MM.1S (cell line): ENCODE results near the gene HOMER1.

Experiments
- DNase-seq: peaks from one replicate; pipeline ENCODE4 v3.0.0-alpha.2; 2015
- H2AFZ ChIP-seq: fragments of 300-600 bp; sonication (generic); 2 replicates; pipeline ENCODE4 v1.6.0; 2016; ENCODE audit warnings: antibody characterized with exemption, low read length
- H3F3A ChIP-seq: fragments of 300-600 bp; sonication (generic); 2 replicates; pipeline ENCODE4 v1.6.1; 2016; ENCODE audit warnings: mild to moderate bottlenecking, antibody characterized with exemption, low read length, moderate library complexity, mixed read lengths; ENCODE audit not compliant: insufficient read depth
- H3K27ac ChIP-seq: fragments of 300-600 bp; sonication (generic); 2 replicates; pipeline ENCODE4 v1.5.1; 2016; ENCODE audit warnings: mild to moderate bottlenecking, low read length
- H3K27me3 ChIP-seq: fragments of 300-600 bp; sonication (generic); replicated peaks from 2 replicates; pipeline ENCODE4 v1.6.0; 2016; ENCODE audit warnings: low read length; ENCODE audit not compliant: insufficient read depth
- H3K36me3 ChIP-seq: fragments of 300-600 bp; sonication (generic); replicated peaks from 2 replicates; pipeline ENCODE4 v1.6.1; 2016; ENCODE audit warnings: mild to moderate bottlenecking, low read length, mixed read lengths; ENCODE audit not compliant: insufficient read depth
- H3K4me1 ChIP-seq: fragments of 300-600 bp; sonication (generic); 2 replicates; pipeline ENCODE4 v1.6.1; 2016; ENCODE audit warnings: low read length, mixed read lengths
- H3K4me2 ChIP-seq: fragments of 300-600 bp; sonication (generic); 2 replicates; pipeline ENCODE4 v1.6.0; 2016; ENCODE audit warnings: low read depth, low read length
- H3K4me3 ChIP-seq: fragments of 300-600 bp; sonication (generic); 2 replicates; pipeline ENCODE4 v1.5.1; 2016; ENCODE audit warnings: low read length, mixed read lengths
- H3K79me2 ChIP-seq: fragments of 300-600 bp; sonication (generic); 2 replicates; pipeline ENCODE4 v1.6.1; 2016; ENCODE audit warnings: mixed run types, low read length, mixed read lengths
- H3K9ac ChIP-seq: fragments of 300-600 bp; sonication (generic); 2 replicates; pipeline ENCODE4 v1.6.1; 2016; ENCODE audit warnings: low read length, mixed read lengths
- H3K9me2 ChIP-seq: fragments of 300-600 bp; sonication (generic); replicated peaks from 2 replicates; pipeline ENCODE4 v1.6.1; 2016; ENCODE audit warnings: mild to moderate bottlenecking, low read length, mixed read lengths; ENCODE audit not compliant: insufficient read depth
- H3K9me3 ChIP-seq: fragments of 300-600 bp; sonication (generic); replicated peaks from 2 replicates; pipeline ENCODE4 v1.6.1; 2016; ENCODE audit warnings: mild to moderate bottlenecking, low read length, mixed read lengths; ENCODE audit not compliant: insufficient read depth
- H4K20me1 ChIP-seq: fragments of 300-600 bp; sonication (generic); 2 replicates; pipeline ENCODE4 v1.6.1; 2016; ENCODE audit warnings: mild to moderate bottlenecking, low read length, moderate library complexity, mixed read lengths; ENCODE audit not compliant: insufficient read depth
- CTCF ChIP-seq: fragments of 300-600 bp; sonication (generic); IDR thresholded peaks from 2 replicates; pipeline ENCODE4 v1.5.1; 2016; ENCODE audit warnings: antibody characterized with exemption, low read length, mixed read lengths
- EZH2 ChIP-seq: fragments of 300-600 bp; sonication (generic); optimal IDR thresholded peaks from 2 replicates; pipeline ENCODE3; 2017; ENCODE audit warnings: low read depth, mild to moderate bottlenecking, antibody characterized with exemption, low read length, mixed read lengths
- EZH2phosphoT487 ChIP-seq: fragments of 300-600 bp; sonication (generic); IDR thresholded peaks from 2 replicates; pipeline ENCODE4 v1.6.1; 2018; ENCODE audit warnings: antibody characterized with exemption, low read length

Gene HOMER1

GRCh38 chr5:79527431-79527830 lies 13.5 kb upstream of the HOMER1 start:
- TF ChIP-seq EZH2phosphoT487 = no peak
- no peak for TF ChIP-seq EZH2
- no peak for TF ChIP-seq CTCF
- H3K9me2 ChIP-seq = no peaks in the 10 kb centered on the region
- H2AFZ ChIP-seq = no peak overlapping the region

GRCh38 chr5:79526928-79527327 lies 13.0 kb upstream of the HOMER1 start:
- H3K27ac ChIP-seq = no peak overlapping the region
- no peak for DNase-seq
- no peaks in the 10 kb centered on the region for H3K9me2 ChIP-seq
- H3K4me2 ChIP-seq = no peak overlapping the region
- no peaks in the 10 kb centered on the region for H3K4me1 ChIP-seq
- H2AFZ ChIP-seq = no peak overlapping the region
- no peaks in the 10 kb centered on the region for H3F3A ChIP-seq
- TF ChIP-seq EZH2phosphoT487 (no peak), CTCF (no peak), EZH2 (no peak)
- H4K20me1 ChIP-seq = no peaks in the 10 kb centered on the region
- no peaks in the 10 kb centered on the region for H3K9me3 ChIP-seq
- no peaks in the 10 kb centered on the region for H3K36me3 ChIP-seq
- no peaks in the 10 kb centered on the region for H3K79me2 ChIP-seq
- H3K4me3 ChIP-seq = no peak overlapping the region
- H3K27me3 ChIP-seq = no peaks in the 10 kb centered on the region
- no peak overlapping the region for H3K9ac ChIP-seq

More at GRCh38 chr5:79527431-79527830, 13.5 kb upstream of the HOMER1 start:
- Histone ChIP-seq H3K36me3 (no peaks in the 10 kb centered on the region), H3F3A (no peaks in the 10 kb centered on the region), H3K4me2 (no peak overlapping the region), H3K9ac (no peak overlapping the region), H3K4me1 (no peaks in the 10 kb centered on the region), H3K27ac (no peak overlapping the region), H4K20me1 (no peaks in the 10 kb centered on the region), H3K27me3 (no peaks in the 10 kb centered on the region), H3K9me3 (no peaks in the 10 kb centered on the region), H3K79me2 (no peaks in the 10 kb centered on the region), H3K4me3 (no peak overlapping the region)
- no peak for DNase-seq

- no peak overlapping the region for H2AFZ ChIP-seq
- H3K4me1 ChIP-seq = no peaks in the 10 kb centered on the region
- no peak overlapping the region for H3K4me3 ChIP-seq
- no peak for TF ChIP-seq CTCF
- no peak for TF ChIP-seq EZH2
- TF ChIP-seq EZH2phosphoT487 = no peak
- H3K9me3 ChIP-seq = no peaks in the 10 kb centered on the region
- no peaks in the 10 kb centered on the region for H4K20me1 ChIP-seq
- H3K9me2 ChIP-seq = no peaks in the 10 kb centered on the region
- H3K27me3 ChIP-seq = no peaks in the 10 kb centered on the region
- H3K9ac ChIP-seq = no peak overlapping the region
- H3K79me2 ChIP-seq = no peaks in the 10 kb centered on the region
- no peak for DNase-seq
- H3K4me2 ChIP-seq = no peak overlapping the region
- H3K36me3 ChIP-seq = no peaks in the 10 kb centered on the region
- H3K27ac ChIP-seq = no peak overlapping the region
- no peaks in the 10 kb centered on the region for H3F3A ChIP-seq
These were observed 12.6 kb upstream of the HOMER1 start for GRCh38 chr5:79526493-79526892.
